ENCODE data around the gene ZIC1. TPM values are rescaled to one million over a fixed set of nuclear protein-coding genes. Genes with fewer than 3 reads are reported as not detected.

Gene ZIC1
- total RNA-seq, 1 donor from 2014 or later: 12.8 TPM

GRCh38 chr3:147364771-147365170, 44.4 kb upstream of the ZIC1 start:
- H3K4me3 Mint-ChIP-seq (ENCODE audit: unreplicated experiment): no peak overlapping the region
- H3K4me1 Mint-ChIP-seq (ENCODE audit: low read depth): peaks cover 12% of the 10 kb centered on the region
- no peaks in the 10 kb centered on the region for H3K9me3 Mint-ChIP-seq (ENCODE audit: low read depth)
- H3K27me3 Mint-ChIP-seq (ENCODE audit: low read depth): peaks cover 78% of the 10 kb centered on the region
- no peak overlapping the region for H3K27ac Mint-ChIP-seq (ENCODE audit: unreplicated experiment)
- H3K36me3 Mint-ChIP-seq (ENCODE audit: low read depth): peaks cover 4% of the 10 kb centered on the region
- DNase-seq (ENCODE audit: low spot score): no peak
- TF ChIP-seq CTCF (IDR thresholded peaks at IDR 0.05): no peak

- no peak for TF ChIP-seq CTCF (IDR thresholded peaks at IDR 0.05)
Observed at GRCh38 chr3:147365196-147366115, 43.7 kb upstream of the ZIC1 start.

DNA sequence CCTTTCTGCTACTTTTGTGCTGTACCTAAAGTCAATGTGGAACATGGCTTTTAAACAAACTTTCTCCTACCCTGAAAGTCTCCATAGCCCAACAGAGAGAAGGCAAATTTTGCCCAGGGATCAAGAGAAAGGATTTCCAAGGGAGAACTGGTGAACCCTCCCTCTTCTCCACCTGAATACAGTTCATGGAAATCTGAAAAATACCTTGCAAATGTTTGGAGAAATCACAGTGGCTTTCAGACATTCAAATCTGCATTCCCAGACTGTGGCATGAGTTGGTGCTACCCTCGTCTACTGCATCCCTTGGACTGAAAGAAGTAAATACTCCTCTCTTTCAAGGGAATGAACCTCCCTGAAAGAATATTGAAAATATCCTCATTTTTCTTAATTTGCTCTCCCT, 41.5 kb upstream of the ZIC1 start:
- no peak for TF ChIP-seq CTCF (IDR thresholded peaks at IDR 0.05)
- no peak for DNase-seq (ENCODE audit: low spot score)
- H3K36me3 Mint-ChIP-seq (ENCODE audit: low read depth): peaks cover 4% of the 10 kb centered on the region
- no peak overlapping the region for H3K4me3 Mint-ChIP-seq (ENCODE audit: unreplicated experiment)
- H3K27ac Mint-ChIP-seq (ENCODE audit: unreplicated experiment): no peak overlapping the region
- H3K9me3 Mint-ChIP-seq (ENCODE audit: low read depth): no peaks in the 10 kb centered on the region
- H3K27me3 Mint-ChIP-seq (ENCODE audit: low read depth): peaks cover 80% of the 10 kb centered on the region
- H3K4me1 Mint-ChIP-seq (ENCODE audit: low read depth): peaks cover 13% of the 10 kb centered on the region

More at GRCh38 chr3:147365196-147366115, 43.7 kb upstream of the ZIC1 start:
- Mint-ChIP-seq H3K27ac (ENCODE audit: unreplicated experiment) (no peak overlapping the region), H3K27me3 (ENCODE audit: low read depth) (peaks cover 77% of the 10 kb centered on the region), H3K36me3 (ENCODE audit: low read depth) (peaks cover 4% of the 10 kb centered on the region), H3K4me1 (ENCODE audit: low read depth) (peaks cover 18% of the 10 kb centered on the region), H3K4me3 (ENCODE audit: unreplicated experiment) (no peak overlapping the region), H3K9me3 (ENCODE audit: low read depth) (no peaks in the 10 kb centered on the region)
- no peak for DNase-seq (ENCODE audit: low spot score)

GRCh38 chr3:147368151-147368550, 41.0 kb upstream of the ZIC1 start:
- no peak for DNase-seq (ENCODE audit: low spot score)
- TF ChIP-seq CTCF (IDR thresholded peaks at IDR 0.05): no peak
- Mint-ChIP-seq H3K27me3 (ENCODE audit: low read depth) (peaks cover 85% of the 10 kb centered on the region), H3K4me1 (ENCODE audit: low read depth) (peaks cover 13% of the 10 kb centered on the region), H3K4me3 (ENCODE audit: unreplicated experiment) (no peak overlapping the region), H3K9me3 (ENCODE audit: low read depth) (no peaks in the 10 kb centered on the region), H3K27ac (ENCODE audit: unreplicated experiment) (no peak overlapping the region), H3K36me3 (ENCODE audit: low read depth) (peaks cover 4% of the 10 kb centered on the region)

DNA sequence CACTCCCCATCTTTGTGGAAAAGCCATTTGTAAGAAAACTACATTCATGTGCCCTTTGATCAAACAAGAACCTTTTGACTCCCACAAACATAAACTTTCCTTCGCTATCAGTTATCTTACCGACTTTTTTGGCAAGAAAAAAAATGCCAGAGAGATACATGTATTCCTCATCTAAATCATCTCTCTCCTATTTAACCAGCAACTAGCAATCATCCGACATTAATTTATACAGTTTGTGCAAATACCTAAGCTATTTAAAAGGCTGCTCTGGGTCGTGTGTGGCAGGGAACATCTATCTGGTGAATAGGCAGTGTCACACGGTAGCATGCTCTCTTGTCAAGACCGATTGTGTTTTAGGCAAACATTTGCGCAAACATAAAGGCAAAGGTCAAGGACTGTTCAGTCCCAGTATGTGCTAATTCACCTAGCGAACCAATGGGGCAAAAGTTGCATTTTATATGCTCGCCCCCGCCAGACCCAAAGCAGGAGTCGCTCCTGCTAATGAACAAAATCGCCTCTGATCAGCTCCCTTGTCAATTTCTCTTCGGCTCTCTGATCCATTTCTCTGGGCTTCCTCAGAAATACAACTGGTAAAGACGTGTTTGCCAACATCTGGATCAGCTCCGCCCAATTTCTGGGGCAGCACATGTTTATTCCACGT, 40.5 kb upstream of the ZIC1 start:
- Mint-ChIP-seq H3K9me3 (ENCODE audit: low read depth) (no peaks in the 10 kb centered on the region), H3K36me3 (ENCODE audit: low read depth) (peaks cover 4% of the 10 kb centered on the region), H3K4me3 (ENCODE audit: unreplicated experiment) (no peak overlapping the region), H3K27ac (ENCODE audit: unreplicated experiment) (no peak overlapping the region), H3K27me3 (ENCODE audit: low read depth) (peaks cover 86% of the 10 kb centered on the region), H3K4me1 (ENCODE audit: low read depth) (peaks cover 13% of the 10 kb centered on the region)
- DNase-seq (ENCODE audit: low spot score): no peak
- TF ChIP-seq CTCF (IDR thresholded peaks at IDR 0.05): no peak
